HG03342 (cell line): ENCODE results near the gene NPIPA5.
"Not testable (repeated sequence)": the region's sequence is repeated elsewhere in the genome, so short reads cannot be mapped to it uniquely, and the experiment has no call there.

Experiments used
- ATAC-seq: cut with Tn5 transposase; IDR thresholded peaks from one replicate; pipeline ENCODE4 v1.9.1; 2021; ENCODE audit warnings: mild to moderate bottlenecking, moderate library complexity; ENCODE audit not compliant: unreplicated experiment

Gene NPIPA5

DNA sequence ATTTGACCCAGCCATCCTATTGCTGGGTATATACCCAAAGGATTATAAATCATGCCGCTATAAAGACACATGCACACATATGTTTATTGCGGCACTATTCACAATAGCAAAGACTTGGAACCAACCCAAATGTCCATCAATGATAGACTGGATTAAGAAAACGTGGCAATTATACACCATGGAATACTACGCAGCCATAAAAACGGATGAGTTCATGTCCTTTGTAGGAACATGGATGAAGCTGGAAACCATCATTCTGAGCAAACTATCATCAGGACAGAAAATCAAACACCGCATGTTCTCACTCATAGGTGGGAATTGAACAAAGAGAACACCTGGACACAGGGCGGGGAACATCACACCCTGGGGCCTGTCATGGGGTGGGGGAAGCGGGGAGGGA is 14.9 kb upstream of the NPIPA5 start:
- ATAC-seq: not testable (repeated sequence)

- not testable (repeated sequence) for ATAC-seq
These were observed 11.8 kb upstream of the NPIPA5 start for GRCh38 chr16:15389916-15390315.

GRCh38 chr16:15388060-15388459 is 10.0 kb upstream of the NPIPA5 start:
- not testable (repeated sequence) for ATAC-seq

DNA sequence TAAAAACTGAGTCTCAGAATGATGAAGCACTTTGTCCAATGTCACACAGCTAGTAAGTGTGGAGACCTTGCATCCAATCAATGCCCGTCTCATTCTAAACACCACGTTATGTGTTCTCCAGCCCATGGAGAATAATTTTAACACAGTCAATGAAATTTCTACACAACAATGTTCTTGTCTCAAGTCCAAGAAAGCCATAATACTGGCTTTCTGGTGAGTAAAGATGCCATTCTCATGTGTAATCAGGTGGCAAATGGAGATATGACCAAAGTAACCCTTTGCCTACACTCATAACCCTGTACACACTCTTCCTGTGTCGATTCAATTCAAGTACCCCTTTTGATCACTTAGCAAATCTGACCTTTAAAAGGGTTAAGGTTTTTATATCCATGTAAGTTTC is 4.7 kb upstream of the NPIPA5 start:
- not testable (repeated sequence) for ATAC-seq

GRCh38 chr16:15357495-15357894 is 20.6 kb downstream of the NPIPA5 start:
- ATAC-seq: not testable (repeated sequence)

- not testable (repeated sequence) for ATAC-seq
These were observed 23.2 kb downstream of the NPIPA5 start for GRCh38 chr16:15354846-15355245.

- not testable (repeated sequence) for ATAC-seq
These were observed 25.2 kb downstream of the NPIPA5 start for GRCh38 chr16:15352852-15353251.

GRCh38 chr16:15351745-15352144 is 26.3 kb downstream of the NPIPA5 start:
- ATAC-seq: not testable (repeated sequence)

- not testable (repeated sequence) for ATAC-seq
These were observed 26.8 kb downstream of the NPIPA5 start for GRCh38 chr16:15351251-15351650.

GRCh38 chr16:15348721-15349120 is 29.4 kb downstream of the NPIPA5 start:
- not testable (repeated sequence) for ATAC-seq

- ATAC-seq: not testable (repeated sequence)
These were observed 35.8 kb downstream of the NPIPA5 start for GRCh38 chr16:15342337-15342736.

DNA sequence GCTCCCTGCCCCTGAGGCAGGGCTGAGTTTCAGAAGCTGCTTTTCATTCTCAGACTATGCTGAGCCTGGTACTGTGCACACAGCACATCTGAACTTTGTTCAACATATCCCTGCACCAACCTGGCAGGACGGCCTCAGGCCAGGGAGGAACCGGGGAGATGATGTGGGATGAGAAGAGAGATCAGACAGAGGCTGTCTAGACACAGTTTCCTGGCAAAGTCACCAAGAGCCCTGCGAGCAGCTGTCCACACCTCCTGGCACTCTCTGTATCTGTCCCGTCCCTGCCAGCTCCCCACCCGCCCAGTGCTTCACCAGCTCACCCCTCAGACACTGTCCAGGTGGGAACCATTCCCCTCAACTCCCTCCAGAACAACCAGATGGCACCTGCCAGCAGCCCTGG is 39.1 kb downstream of the NPIPA5 start:
- not testable (repeated sequence) for ATAC-seq

GRCh38 chr16:15337974-15338605 is 40.0 kb downstream of the NPIPA5 start:
- not testable (repeated sequence) for ATAC-seq

DNA sequence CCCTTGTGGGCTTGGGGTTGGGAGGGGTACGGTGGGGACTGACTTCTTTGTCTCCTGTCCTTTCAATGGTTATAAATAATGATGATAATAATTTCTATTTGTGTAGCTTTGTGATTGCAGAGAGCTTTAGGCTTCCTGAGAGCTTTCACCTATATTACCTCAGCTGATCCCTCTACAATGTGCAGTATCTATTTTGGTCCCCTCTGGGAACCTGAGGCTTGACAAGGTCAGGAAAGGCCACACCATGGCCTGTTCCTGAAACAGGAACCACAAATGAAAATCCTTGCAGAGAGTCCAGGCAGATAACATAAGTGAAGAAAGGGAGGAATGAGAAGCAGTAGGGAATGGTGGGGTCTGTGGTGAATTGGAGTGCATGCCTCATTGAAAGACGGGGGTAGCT is 42.5 kb downstream of the NPIPA5 start:
- ATAC-seq: not testable (repeated sequence)

- ATAC-seq: not testable (repeated sequence)
These were observed 44.1 kb downstream of the NPIPA5 start for GRCh38 chr16:15333969-15334368.

DNA sequence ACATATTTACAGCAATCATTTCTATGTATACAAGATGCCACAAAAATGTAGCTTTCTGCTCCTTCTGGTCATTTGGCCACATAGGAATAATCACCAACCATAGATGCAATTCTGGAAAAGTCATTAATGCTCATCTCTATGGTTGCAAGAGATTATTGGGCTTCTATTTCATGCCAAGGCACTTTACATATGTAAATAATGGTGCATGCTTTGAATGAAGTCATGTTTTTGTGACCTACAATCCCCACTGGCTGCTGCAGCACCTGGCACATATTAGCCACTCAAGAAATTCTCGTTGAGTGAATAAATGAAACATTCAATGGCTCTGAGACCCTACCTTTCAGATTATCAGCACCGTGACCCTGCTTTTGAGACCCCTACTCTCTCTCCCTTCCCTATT is 47.1 kb downstream of the NPIPA5 start:
- not testable (repeated sequence) for ATAC-seq

DNA sequence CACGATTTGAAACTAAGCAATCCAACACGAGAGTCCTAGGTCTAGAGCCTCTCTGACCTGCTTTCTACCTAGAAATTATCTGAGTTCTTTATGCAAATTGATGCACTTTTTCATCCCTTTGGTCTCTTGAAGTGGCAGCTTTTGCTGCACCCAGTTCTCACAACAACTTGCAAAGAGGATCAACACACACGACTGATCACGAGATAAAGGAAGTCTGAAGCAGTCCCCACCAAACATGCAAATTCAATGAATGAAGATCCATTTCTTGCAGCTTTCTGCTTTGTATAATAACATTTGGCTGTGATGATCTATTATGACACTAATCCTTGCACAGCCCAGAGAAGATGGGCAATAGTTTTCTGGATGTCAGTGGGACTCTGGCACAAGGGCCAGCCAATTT is 53.1 kb downstream of the NPIPA5 start:
- not testable (repeated sequence) for ATAC-seq

DNA sequence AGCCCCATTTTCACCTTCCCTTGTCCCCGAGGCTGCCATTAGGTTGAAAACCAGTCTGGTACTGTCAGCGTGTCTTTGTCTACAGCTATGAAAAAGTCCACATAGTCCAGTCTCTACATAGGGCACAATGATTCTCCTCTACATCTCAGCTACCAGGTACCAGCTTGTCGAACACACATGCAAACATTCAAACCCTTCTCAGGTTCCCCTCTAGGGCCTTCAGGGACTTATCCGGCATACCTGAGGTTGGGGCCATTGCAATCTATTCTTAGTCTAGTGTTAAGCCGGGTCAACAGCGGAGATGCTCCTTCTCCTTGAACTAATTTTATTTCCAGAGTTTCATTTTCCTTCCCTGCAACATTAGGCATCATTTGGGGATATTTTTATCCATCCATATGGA is 54.7 kb downstream of the NPIPA5 start:
- not testable (repeated sequence) for ATAC-seq

DNA sequence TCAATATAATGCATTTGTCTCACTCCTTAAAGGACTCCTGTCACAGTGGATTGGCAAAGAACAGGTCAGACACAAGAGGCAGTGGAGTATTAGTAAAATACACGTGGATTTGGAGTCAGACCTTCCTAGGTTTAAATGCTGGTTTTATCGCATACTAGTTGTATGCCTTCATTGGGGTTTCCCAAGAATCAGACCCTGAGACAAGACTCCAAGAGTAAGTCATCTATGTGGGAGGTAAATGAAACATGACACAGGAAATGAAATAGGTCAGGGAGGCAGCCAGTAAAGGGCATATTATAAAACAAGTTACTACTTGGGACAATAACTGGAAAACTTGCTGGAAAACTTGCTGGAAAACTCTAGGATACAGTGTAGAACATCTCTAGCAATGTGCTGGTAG is 56.9 kb downstream of the NPIPA5 start:
- not testable (repeated sequence) for ATAC-seq

DNA sequence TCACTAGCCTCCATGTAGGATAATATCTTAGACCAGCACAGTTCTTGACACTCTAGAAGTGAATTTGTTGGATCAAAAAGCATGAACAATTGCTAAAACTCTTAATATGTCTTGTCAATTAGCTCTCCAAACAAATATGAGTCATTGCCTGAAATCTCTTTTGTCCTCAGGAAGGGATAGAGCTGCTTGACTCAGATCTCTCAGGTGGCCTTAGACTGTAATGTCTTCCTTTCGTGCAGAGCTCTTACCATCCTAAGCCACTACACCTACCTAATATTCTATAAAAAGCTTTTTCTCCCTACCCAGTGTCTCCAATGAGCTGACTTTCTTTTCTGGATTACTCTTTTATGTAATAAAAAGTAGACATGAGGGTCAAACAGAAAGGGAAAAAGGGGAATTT is 63.5 kb downstream of the NPIPA5 start:
- ATAC-seq: not testable (repeated sequence)
